B cell (primary cell): ENCODE results near the gene GNB5.

ENCODE experiments used
- EZH2 ChIP-seq: IDR thresholded peaks from 2 replicates; pipeline ENCODE4 v1.6.1; 2012; ENCODE audit warnings: borderline replicate concordance, low read depth, mild to moderate bottlenecking, moderate library complexity, low read length; ENCODE audit not compliant: insufficient read depth, poor library complexity, severe bottlenecking
- TF ChIP-seq, protein P1 (sequence below): fragments of 200-600 bp; IDR thresholded peaks from one replicate; pipeline ENCODE4 v1.8.0; 2022; ENCODE audit warnings: antibody characterized with exemption, mild to moderate bottlenecking

GRCh38 chr15:52150043-52150825 lies 41.0 kb downstream of the GNB5 start:
- no peak for TF ChIP-seq EZH2
- TF ChIP-seq, protein P1, sequence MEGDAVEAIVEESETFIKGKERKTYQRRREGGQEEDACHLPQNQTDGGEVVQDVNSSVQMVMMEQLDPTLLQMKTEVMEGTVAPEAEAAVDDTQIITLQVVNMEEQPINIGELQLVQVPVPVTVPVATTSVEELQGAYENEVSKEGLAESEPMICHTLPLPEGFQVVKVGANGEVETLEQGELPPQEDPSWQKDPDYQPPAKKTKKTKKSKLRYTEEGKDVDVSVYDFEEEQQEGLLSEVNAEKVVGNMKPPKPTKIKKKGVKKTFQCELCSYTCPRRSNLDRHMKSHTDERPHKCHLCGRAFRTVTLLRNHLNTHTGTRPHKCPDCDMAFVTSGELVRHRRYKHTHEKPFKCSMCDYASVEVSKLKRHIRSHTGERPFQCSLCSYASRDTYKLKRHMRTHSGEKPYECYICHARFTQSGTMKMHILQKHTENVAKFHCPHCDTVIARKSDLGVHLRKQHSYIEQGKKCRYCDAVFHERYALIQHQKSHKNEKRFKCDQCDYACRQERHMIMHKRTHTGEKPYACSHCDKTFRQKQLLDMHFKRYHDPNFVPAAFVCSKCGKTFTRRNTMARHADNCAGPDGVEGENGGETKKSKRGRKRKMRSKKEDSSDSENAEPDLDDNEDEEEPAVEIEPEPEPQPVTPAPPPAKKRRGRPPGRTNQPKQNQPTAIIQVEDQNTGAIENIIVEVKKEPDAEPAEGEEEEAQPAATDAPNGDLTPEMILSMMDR, result no peak
